Keratinocyte (primary cell): ENCODE results near the gene MUL1. TPM values are rescaled to one million over a fixed set of nuclear protein-coding genes. Genes with fewer than 3 reads are reported as not detected.

ENCODE experiments used
- DNase-seq: peaks from one replicate; pipeline ENCODE4 v3.0.0-alpha.2; 2011; ENCODE audit warnings: low read depth, missing footprints, low spot score
- FAIRE-seq: peaks from 2 replicates; lab custom pipeline; 2011; peaks lifted over from hg19 to GRCh38; lab: Jason Lieb, UNC
- H2AFZ ChIP-seq: 2 replicates; pipeline ENCODE4 v1.6.0; 2012; ENCODE audit warnings: low read length, control low read depth, inconsistent platforms; ENCODE audit not compliant: control insufficient read depth
- H3K27ac ChIP-seq: 2 replicates; pipeline ENCODE4 v1.5.1; 2011; ENCODE audit warnings: low read length; ENCODE audit not compliant: control insufficient read depth, insufficient read depth
- H3K27me3 ChIP-seq: 3 replicates; pipeline ENCODE4 v1.6.0; 2011; ENCODE audit warnings: low read length; ENCODE audit not compliant: control insufficient read depth, insufficient read depth; ENCODE audit errors: extremely low read depth
- H3K36me3 ChIP-seq, 2 experiments: 2 replicates in 1 of 2; 3 replicates in 1 of 2; pipeline ENCODE4 v1.5.1; 2011; ENCODE audit warnings: low read length in 2 of 2, mild to moderate bottlenecking in 1 of 2; ENCODE audit not compliant: control insufficient read depth in 2 of 2, insufficient read depth in 2 of 2; ENCODE audit errors: extremely low read depth in 1 of 2
- H3K4me1 ChIP-seq: 3 replicates; pipeline ENCODE4 v1.5.1; 2011; ENCODE audit warnings: low read length; ENCODE audit not compliant: control insufficient read depth, insufficient read depth; ENCODE audit errors: extremely low read depth
- H3K4me2 ChIP-seq: 3 replicates; pipeline ENCODE4 v1.6.0; 2011; ENCODE audit warnings: low read depth, low read length; ENCODE audit not compliant: control insufficient read depth, insufficient read depth; ENCODE audit errors: extremely low read depth
- H3K4me3 ChIP-seq, 3 experiments: fragments of 200-600 bp in 1 of 3; sonication (generic) in 1 of 3; 2 replicates in 2 of 3; 3 replicates in 1 of 3; pipeline ENCODE4 v1.5.1; 2011 to 2016; ENCODE audit warnings: low read length in 3 of 3, mild to moderate bottlenecking in 3 of 3, control low read depth in 2 of 3, inconsistent platforms in 1 of 3, low read depth in 1 of 3, mixed read lengths in 1 of 3, mixed run types in 1 of 3, moderate library complexity in 1 of 3; ENCODE audit not compliant: control insufficient read depth in 2 of 3, insufficient read depth in 2 of 3; ENCODE audit errors: extremely low read depth in 1 of 3
- H3K79me2 ChIP-seq: 2 replicates; pipeline ENCODE4 v1.6.0; 2012; ENCODE audit warnings: low read length; ENCODE audit not compliant: control insufficient read depth, insufficient read depth
- H3K9ac ChIP-seq: 3 replicates; pipeline ENCODE4 v1.6.0; 2011; ENCODE audit warnings: low read length; ENCODE audit not compliant: control insufficient read depth, insufficient read depth; ENCODE audit errors: extremely low read depth
- H3K9me1 ChIP-seq: 3 replicates; pipeline ENCODE4 v1.6.0; 2011; ENCODE audit warnings: low read length; ENCODE audit not compliant: control insufficient read depth, insufficient read depth; ENCODE audit errors: extremely low read depth
- H3K9me3 ChIP-seq: 2 replicates; pipeline ENCODE4 v1.5.1; 2012; ENCODE audit warnings: low read depth, low read length; ENCODE audit not compliant: control insufficient read depth
- H4K20me1 ChIP-seq: 3 replicates; pipeline ENCODE4 v1.6.0; 2011; ENCODE audit warnings: low read length; ENCODE audit not compliant: control insufficient read depth, insufficient read depth; ENCODE audit errors: extremely low read depth
- CTCF ChIP-seq, 3 experiments: IDR thresholded peaks in 1 of 3; conservative IDR thresholded peaks in 1 of 3; optimal IDR thresholded peaks in 1 of 3; 2 replicates in 2 of 3; 3 replicates in 1 of 3; pipeline versions ENCODE3 to v1.5.1; 2011; ENCODE audit warnings: low read length in 3 of 3, mild to moderate bottlenecking in 3 of 3, moderate library complexity in 2 of 3, control low read depth in 1 of 3, inconsistent platforms in 1 of 3; ENCODE audit not compliant: insufficient read depth in 2 of 3; ENCODE audit errors: extremely low read depth in 1 of 3
- EZH2 ChIP-seq: IDR thresholded peaks from one replicate; pipeline ENCODE4 v1.6.1; 2012; ENCODE audit warnings: inconsistent platforms, mild to moderate bottlenecking, low read length, moderate library complexity
- dilution Hi-C: fragments of 300-500 bp; cut with MboI; formaldehyde crosslinking; loops from one replicate; pipeline ENCODE4 v1.7.0; 2020; ENCODE audit warnings: low sequenced_read_pairs; ENCODE audit not compliant: extremely low pct_ligation_motif_present
- polyA plus RNA-seq, 5 experiments: library from polyadenylated mRNA; depleted of rRNA in 3 of 5; stranded (reverse) in 3 of 5; stranded (forward) in 1 of 5; unstranded in 1 of 5; fragments of >200 nt; gene quantifications; 1 replicate in 1 of 5; 2 replicates in 3 of 5; 3 replicates in 1 of 5; pipeline versions ENCODE4 v1.2.1 to v1.2.3, GENCODE V29; 2011 to 2012; ENCODE audit warnings: missing spikeins in 2 of 5, low read depth in 1 of 5, low replicate concordance in 1 of 5

Gene MUL1
- polyA plus RNA-seq, 1 donor (not counting 4 experiments of a cell fraction or from before 2014, with no cell fraction given): 28.2 TPM

GRCh38 chr1:20534659-20535417 lies 26.9 kb upstream of the MUL1 start:
- Histone ChIP-seq H3K4me2 (no peak overlapping the region), H3K27me3 (peaks cover 28% of the 10 kb centered on the region), H4K20me1 (no peaks in the 10 kb centered on the region), H2AFZ (no peak overlapping the region), H3K27ac (no peak overlapping the region), H3K9me3 (no peaks in the 10 kb centered on the region), H3K36me3 (no peaks in the 10 kb centered on the region), H3K4me3 (no peak overlapping the region), H3K9me1 (no peaks in the 10 kb centered on the region), H3K79me2 (no peaks in the 10 kb centered on the region), H3K4me1 (no peaks in the 10 kb centered on the region), H3K9ac (no peak overlapping the region)
- DNase-seq (no peak), FAIRE-seq (no peak)
- TF ChIP-seq CTCF (optimal IDR thresholded peaks at IDR 0.05 in 1 of 3, IDR thresholded peaks at IDR 0.05 in 1 of 3, conservative IDR thresholded peaks at IDR 0.05 in 1 of 3; ENCODE audit: extremely low read depth in 1 of 3, insufficient read depth in 2 of 3, low read length in 3 of 3) (no peak), EZH2 (no peak)
- dilution Hi-C loops: no loop called here

- H3K27me3 ChIP-seq: peaks cover 33% of the 10 kb centered on the region
- no peak overlapping the region for H3K9ac ChIP-seq
- DNase-seq (no peak), FAIRE-seq (no peak)
- no peak overlapping the region for H3K27ac ChIP-seq
- H3K36me3 ChIP-seq: no peaks in the 10 kb centered on the region
- no peaks in the 10 kb centered on the region for H3K9me3 ChIP-seq
- dilution Hi-C loops: no loop called here
- no peak for TF ChIP-seq EZH2
- TF ChIP-seq CTCF (optimal IDR thresholded peaks at IDR 0.05 in 1 of 3, IDR thresholded peaks at IDR 0.05 in 1 of 3, conservative IDR thresholded peaks at IDR 0.05 in 1 of 3; ENCODE audit: extremely low read depth in 1 of 3, insufficient read depth in 2 of 3, low read length in 3 of 3): no peak
- H3K79me2 ChIP-seq: no peaks in the 10 kb centered on the region
- no peak overlapping the region for H2AFZ ChIP-seq
- H3K4me3 ChIP-seq: no peak overlapping the region
- no peaks in the 10 kb centered on the region for H3K9me1 ChIP-seq
- H3K4me2 ChIP-seq: no peak overlapping the region
- no peaks in the 10 kb centered on the region for H4K20me1 ChIP-seq
- H3K4me1 ChIP-seq: no peaks in the 10 kb centered on the region
Observed at GRCh38 chr1:20533635-20534034, 25.7 kb upstream of the MUL1 start.
